ENCODE measurements around the gene TAS2R4. TPM values are rescaled to one million over a fixed set of nuclear protein-coding genes. Genes with fewer than 3 reads are reported as not detected.
A peak's percentile ranks its signal among the peaks of the same experiment; 100 is the strongest.

TAS2R4 gene
- total RNA-seq, 1 experiment from 2014 or later = 0.72 TPM

GRCh38 chr7:141739250-141739649 lies 37.2 kb upstream of the TAS2R4 start:
- H3K9me3 Mint-ChIP-seq = no peaks in the 10 kb centered on the region
- peak overlapping the region; percentile 78; the same call in 1 of the 2 replicates for H3K27ac Mint-ChIP-seq
- no peaks in the 10 kb centered on the region for H3K27me3 Mint-ChIP-seq (ENCODE audit: low read depth)
- ChIA-PET POLR2A (no interaction called here), CTCF (interaction anchor here (1.4 to 2.8 kb wide), 3 partner anchors 24 to 188 kb away, joined by 4 to 26 read pairs (median 20); partner anchors contain the start of genes AGK and DENND11)
- no peak for ATAC-seq
- peaks cover 17% of the 10 kb centered on the region for H3K4me1 Mint-ChIP-seq
- peaks cover 47% of the 10 kb centered on the region for H3K36me3 Mint-ChIP-seq
- DNase-seq (ENCODE audit: low spot score) = no peak
- peak overlapping the region; percentile 95 for H3K4me3 Mint-ChIP-seq
- no peak for TF ChIP-seq FOXJ3 (CRISPR knock-in tag; IDR thresholded peaks at IDR 0.05; ENCODE audit: borderline replicate concordance)
- TF ChIP-seq ZBTB43 (CRISPR knock-in tag; IDR thresholded peaks at IDR 0.05) = no peak
- no peak for TF ChIP-seq ERG (CRISPR knock-in tag; IDR thresholded peaks at IDR 0.05)
- TF ChIP-seq PREB (CRISPR knock-in tag; IDR thresholded peaks at IDR 0.05; ENCODE audit: borderline replicate concordance) = no peak
- TF ChIP-seq TCF7 (CRISPR knock-in tag; IDR thresholded peaks at IDR 0.05; ENCODE audit: low read depth) = no peak
- no peak for TF ChIP-seq AFF4 (CRISPR knock-in tag; IDR thresholded peaks at IDR 0.05; ENCODE audit: borderline replicate concordance)
- no peak for TF ChIP-seq MXD4 (CRISPR knock-in tag; IDR thresholded peaks at IDR 0.05; ENCODE audit: borderline replicate concordance)
- TF ChIP-seq OVOL2 (CRISPR knock-in tag; IDR thresholded peaks at IDR 0.05; ENCODE audit: borderline replicate concordance) = no peak
- no peak for TF ChIP-seq ZNF416 (CRISPR knock-in tag; IDR thresholded peaks at IDR 0.05)
- TF ChIP-seq AR (CRISPR knock-in tag; IDR thresholded peaks at IDR 0.05) = no peak
- TF ChIP-seq ELF4 (CRISPR knock-in tag; IDR thresholded peaks at IDR 0.05; ENCODE audit: low read depth) = no peak
- no peak for TF ChIP-seq ZNF671 (CRISPR knock-in tag; IDR thresholded peaks at IDR 0.05)
- TF ChIP-seq SMAD3 (CRISPR knock-in tag; IDR thresholded peaks at IDR 0.05; ENCODE audit: borderline replicate concordance) = no peak
- TF ChIP-seq ZNF396 (CRISPR knock-in tag; IDR thresholded peaks at IDR 0.05; ENCODE audit: borderline replicate concordance) = no peak

- Mint-ChIP-seq H3K4me3 (no peak overlapping the region), H3K4me1 (peaks cover 16% of the 10 kb centered on the region), H3K36me3 (peaks cover 72% of the 10 kb centered on the region), H3K27ac (no peak overlapping the region), H3K9me3 (no peaks in the 10 kb centered on the region), H3K27me3 (ENCODE audit: low read depth) (no peaks in the 10 kb centered on the region)
- ChIA-PET CTCF (no interaction called here), POLR2A (no interaction called here)
- DNase-seq (ENCODE audit: low spot score) = no peak
- no peak for ATAC-seq
- TF ChIP-seq ESRRA (CRISPR knock-in tag; IDR thresholded peaks at IDR 0.05; ENCODE audit: borderline replicate concordance) (no peak), E2F5 (CRISPR knock-in tag; IDR thresholded peaks at IDR 0.05) (no peak), RELA (CRISPR knock-in tag; IDR thresholded peaks at IDR 0.05; ENCODE audit: borderline replicate concordance) (no peak), STAT6 (CRISPR knock-in tag; conservative IDR thresholded peaks at IDR 0.05; ENCODE audit: low read depth) (no peak), MLX (CRISPR knock-in tag; IDR thresholded peaks at IDR 0.05) (no peak)
Measured at GRCh38 chr7:141742229-141742628, 34.2 kb upstream of the TAS2R4 start.

Measured in WTC11 (cell line).